Fibroblast of skin of left quadriceps (primary cell): Measurements from ENCODE around the gene KLRK1.
"Not testable (repeated sequence)": the region's sequence is repeated elsewhere in the genome, so short reads cannot be mapped to it uniquely, and the experiment has no call there.

ENCODE experiments used
- DNase-seq, 2 experiments: peaks; one replicate each; pipeline ENCODE4 v3.0.0-alpha.2; 2013; ENCODE audit warnings: low read depth in 2 of 2

KLRK1 gene

GRCh38 chr12:10388624-10389413, 1.0 kb downstream of the KLRK1 start:
- no peak for DNase-seq

- not testable (repeated sequence) for DNase-seq
These were observed 2.3 kb downstream of the KLRK1 start for GRCh38 chr12:10387498-10387897.

GRCh38 chr12:10386857-10387256, 3.0 kb downstream of the KLRK1 start:
- no peak for DNase-seq

GRCh38 chr12:10385166-10385613, 4.7 kb downstream of the KLRK1 start:
- DNase-seq: peak; percentile 79 to 85

- no peak for DNase-seq
These were observed 5.7 kb downstream of the KLRK1 start for GRCh38 chr12:10384191-10384590.

GRCh38 chr12:10381928-10382628, 7.8 kb downstream of the KLRK1 start:
- DNase-seq: no peak

GRCh38 chr12:10378737-10379136, 11.1 kb downstream of the KLRK1 start:
- not testable (repeated sequence) for DNase-seq

GRCh38 chr12:10374624-10375018, 15.2 kb downstream of the KLRK1 start:
- DNase-seq: no peak

- no peak for DNase-seq
These were observed 17.3 kb downstream of the KLRK1 start for GRCh38 chr12:10372559-10372958.

- DNase-seq: not testable (repeated sequence)
These were observed 17.8 kb downstream of the KLRK1 start for GRCh38 chr12:10371893-10372535.

GRCh38 chr12:10369557-10370415, 20.1 kb downstream of the KLRK1 start:
- DNase-seq: no peak

GRCh38 chr12:10368206-10369171, 21.4 kb downstream of the KLRK1 start:
- DNase-seq: no peak

- not testable (repeated sequence) for DNase-seq
These were observed 22.1 kb downstream of the KLRK1 start for GRCh38 chr12:10367714-10368113.

- DNase-seq: no peak
These were observed 23.0 kb downstream of the KLRK1 start for GRCh38 chr12:10366875-10367274.

GRCh38 chr12:10365696-10366405, 24.0 kb downstream of the KLRK1 start:
- no peak for DNase-seq

GRCh38 chr12:10364815-10365622, 24.8 kb downstream of the KLRK1 start:
- DNase-seq: peak; percentile 53 to 60

GRCh38 chr12:10363914-10364814, 25.7 kb downstream of the KLRK1 start:
- no peak for DNase-seq

GRCh38 chr12:10363658-10363913, 26.3 kb downstream of the KLRK1 start:
- DNase-seq: no peak
